DOHH2 (cell line): Measurements from ENCODE around the gene TRMT112.

Experiments
- H3F3A ChIP-seq: fragments of 200-600 bp; sonication (generic), shearing (Covaris generic); 2 replicates; pipeline ENCODE4 v1.6.0; 2016; ENCODE audit warnings: antibody characterized with exemption, mild to moderate bottlenecking; ENCODE audit not compliant: control insufficient read depth, insufficient read depth
- H3K27ac ChIP-seq: fragments of 200-600 bp; sonication (generic); 2 replicates; pipeline ENCODE4 v1.5.1; 2014; ENCODE audit warnings: low read depth, mild to moderate bottlenecking, low read length, moderate library complexity
- H3K27me3 ChIP-seq: fragments of 200-600 bp; sonication (generic); 2 replicates; pipeline ENCODE4 v1.6.1; 2014; ENCODE audit warnings: mild to moderate bottlenecking, low read length, mixed read lengths; ENCODE audit not compliant: control insufficient read depth
- H3K36me3 ChIP-seq: fragments of 200-600 bp; sonication (generic); 2 replicates; pipeline ENCODE4 v1.6.1; 2014; ENCODE audit warnings: mild to moderate bottlenecking, low read length, moderate library complexity, mixed read lengths; ENCODE audit not compliant: control insufficient read depth
- H3K4me1 ChIP-seq: fragments of 200-600 bp; sonication (generic); 2 replicates; pipeline ENCODE4 v1.6.1; 2014; ENCODE audit warnings: mild to moderate bottlenecking, low read length, mixed read lengths; ENCODE audit not compliant: control insufficient read depth
- H3K4me2 ChIP-seq: fragments of 200-600 bp; sonication (generic); 2 replicates; pipeline ENCODE4 v1.6.0; 2014; ENCODE audit warnings: mild to moderate bottlenecking, low read length, moderate library complexity
- H3K4me3 ChIP-seq: fragments of 200-600 bp; sonication (generic); 2 replicates; pipeline ENCODE4 v1.5.1; 2014; ENCODE audit warnings: mild to moderate bottlenecking, low read length, mixed read lengths
- H3K79me2 ChIP-seq: fragments of 200-600 bp; sonication (generic); 2 replicates; pipeline ENCODE4 v1.6.1; 2014; ENCODE audit warnings: mild to moderate bottlenecking, low read length, mixed read lengths; ENCODE audit not compliant: control insufficient read depth
- H3K9me2 ChIP-seq: fragments of 200-600 bp; sonication (generic); replicated peaks from 2 replicates; pipeline ENCODE4 v1.6.1; 2014; ENCODE audit warnings: mild to moderate bottlenecking, low read length, mixed read lengths; ENCODE audit not compliant: control insufficient read depth
- H3K9me3 ChIP-seq: fragments of 200-600 bp; sonication (generic); 2 replicates; pipeline ENCODE4 v1.6.1; 2014; ENCODE audit warnings: antibody characterized with exemption, low read length, mixed read lengths; ENCODE audit not compliant: control insufficient read depth, insufficient read depth
- H4K20me1 ChIP-seq: fragments of 200-600 bp; sonication (generic); 2 replicates; pipeline ENCODE4 v1.6.0; 2014; ENCODE audit warnings: low read depth, mild to moderate bottlenecking, antibody characterized with exemption, low read length, moderate library complexity; ENCODE audit not compliant: control insufficient read depth, insufficient read depth
- CTCF ChIP-seq: fragments of 200-600 bp; sonication (generic); IDR thresholded peaks from one replicate; pipeline ENCODE4 v1.5.1; 2014; ENCODE audit warnings: antibody characterized with exemption, mild to moderate bottlenecking, low read depth, low read length; ENCODE audit not compliant: poor library complexity, severe bottlenecking
- EZH2phosphoT487 ChIP-seq: fragments of 200-600 bp; sonication (generic); IDR thresholded peaks from 2 replicates; pipeline ENCODE4 v1.6.1; 2017; ENCODE audit warnings: borderline replicate concordance, mild to moderate bottlenecking, antibody characterized with exemption, low read length, moderate library complexity, mixed read lengths

The TRMT112 gene

GRCh38 chr11:64305691-64306562 is 11.4 kb downstream of the TRMT112 start:
- Histone ChIP-seq H3K36me3 (peaks cover 36% of the 10 kb centered on the region), H3K9me3 (no peaks in the 10 kb centered on the region), H3K4me1 (peaks cover 29% of the 10 kb centered on the region), H3K9me2 (no peaks in the 10 kb centered on the region), H3K79me2 (peaks cover 47% of the 10 kb centered on the region), H3K27me3 (peaks cover under 1% of the 10 kb centered on the region), H3F3A (no peaks in the 10 kb centered on the region; the same call in 1 of the 2 replicates), H3K4me3 (peak overlapping the region; percentile 99), H3K27ac (peak overlapping the region; percentile 63), H3K4me2 (peak overlapping the region; percentile 87), H4K20me1 (no peaks in the 10 kb centered on the region)
- TF ChIP-seq EZH2phosphoT487: no peak
- peak; percentile 71 for TF ChIP-seq CTCF

GRCh38 chr11:64305075-64305690 is 12.2 kb downstream of the TRMT112 start, which contains the start of gene ESRRA:
Gene ESRRA, plus strand, starts transcription at chr11:64305524. Its CDS starts 1,656 bp downstream, at chr11:64307180.
- H3K4me1 ChIP-seq: peaks cover 36% of the 10 kb centered on the region
- TF ChIP-seq CTCF: no peak
- TF ChIP-seq EZH2phosphoT487: no peak
- H3K36me3 ChIP-seq: peaks cover 32% of the 10 kb centered on the region

GRCh38 chr11:64304316-64305072 is 12.9 kb downstream of the TRMT112 start:
- peaks cover 41% of the 10 kb centered on the region for H3K4me1 ChIP-seq
- no peaks in the 10 kb centered on the region for H4K20me1 ChIP-seq
- peak overlapping the region; percentile 89 for H3K4me2 ChIP-seq
- peaks cover 29% of the 10 kb centered on the region for H3K36me3 ChIP-seq
- H3K27ac ChIP-seq: peak overlapping the region; percentile 88
- H3K79me2 ChIP-seq: peaks cover 35% of the 10 kb centered on the region
- H3K9me3 ChIP-seq: no peaks in the 10 kb centered on the region
- H3K9me2 ChIP-seq: no peaks in the 10 kb centered on the region
- no peaks in the 10 kb centered on the region; the same call in 1 of the 2 replicates for H3F3A ChIP-seq
- peak; percentile 99 for TF ChIP-seq CTCF
- no peak for TF ChIP-seq EZH2phosphoT487
- H3K27me3 ChIP-seq: peaks cover 15% of the 10 kb centered on the region
- H3K4me3 ChIP-seq: peak overlapping the region; percentile 86

More at GRCh38 chr11:64305075-64305690, 12.2 kb downstream of the TRMT112 start, which contains the start of gene ESRRA:
- Histone ChIP-seq H3K27ac (peak within 1 kb of the TSS; percentile 88), H3K9me3 (no peaks in the 10 kb centered on the region), H3F3A (no peaks in the 10 kb centered on the region; the same call in 1 of the 2 replicates), H3K27me3 (peaks cover 8% of the 10 kb centered on the region), H3K79me2 (peaks cover 42% of the 10 kb centered on the region), H3K9me2 (no peaks in the 10 kb centered on the region), H3K4me3 (peak within 1 kb of the TSS; percentile 99), H3K4me2 (peak within 1 kb of the TSS; percentile 89), H4K20me1 (no peaks in the 10 kb centered on the region)
